Endothelial cell of umbilical vein (primary cell): Measurements from ENCODE around the gene NSMCE1. TPM values are rescaled to one million over a fixed set of nuclear protein-coding genes. Genes with fewer than 3 reads are reported as not detected.

Experiments used
- BruUV-seq: library from RNA; stranded (reverse); fragments of 400-500 nt; replicated peaks from 2 replicates; lab custom pipeline; 2021; lab: Mats Ljungman, UMichigan
- CTCF ChIA-PET: fragments of 300-600, 350-600 bp; sonication (Branson Sonifier 250); formaldehyde crosslinking; loops from one replicate; lab custom pipeline; 2021; ENCODE audit warnings: antibody characterized with exemption, inconsistent platforms; lab: Charles Lee
- POLR2A ChIA-PET: fragments of 300-600, 350-600 bp; sonication (Branson Sonifier 250); formaldehyde crosslinking; loops from one replicate; lab custom pipeline; 2021; ENCODE audit warnings: antibody characterized with exemption, inconsistent platforms; lab: Charles Lee
- DNase-seq: peaks from one replicate; pipeline ENCODE4 v3.0.0-alpha.2; 2011; ENCODE audit warnings: low read depth, low spot score
- FAIRE-seq: peaks from 2 replicates; lab custom pipeline; 2011; peaks lifted over from hg19 to GRCh38; lab: Jason Lieb, UNC
- H2AFZ ChIP-seq: 2 replicates; pipeline ENCODE4 v1.6.0; 2012; ENCODE audit warnings: low read depth, low read length, control low read depth, inconsistent platforms
- H3K27ac ChIP-seq: 2 replicates; pipeline ENCODE4 v1.5.1; 2011; ENCODE audit warnings: low read depth, mild to moderate bottlenecking, control low read depth, low read length, moderate library complexity; ENCODE audit not compliant: insufficient read depth
- H3K27me3 ChIP-seq, 2 experiments: 2 replicates each; pipeline versions ENCODE4 v1.6.0 to v1.6.1; 2011; ENCODE audit warnings: low read length in 2 of 2, mixed read lengths in 1 of 2; ENCODE audit not compliant: control insufficient read depth in 2 of 2, insufficient read depth in 2 of 2
- H3K36me3 ChIP-seq, 2 experiments: 2 replicates in 1 of 2; 3 replicates in 1 of 2; pipeline ENCODE4 v1.5.1; 2011; ENCODE audit warnings: low read length in 2 of 2, mild to moderate bottlenecking in 1 of 2, moderate library complexity in 1 of 2; ENCODE audit not compliant: control insufficient read depth in 2 of 2, insufficient read depth in 2 of 2; ENCODE audit errors: extremely low read depth in 1 of 2
- H3K4me1 ChIP-seq: 3 replicates; pipeline ENCODE4 v1.5.1; 2011; ENCODE audit warnings: mild to moderate bottlenecking, low read length; ENCODE audit not compliant: control insufficient read depth, insufficient read depth; ENCODE audit errors: extremely low read depth
- H3K4me2 ChIP-seq: 2 replicates; pipeline ENCODE4 v1.6.1; 2011; ENCODE audit warnings: low read length, control low read depth, mixed read lengths; ENCODE audit not compliant: insufficient read depth
- H3K4me3 ChIP-seq, 3 experiments: fragments of 200-600 bp in 1 of 3; sonication (generic), shearing (Covaris generic) in 1 of 3; replicated peaks in 1 of 3; 2 replicates each; pipeline ENCODE4 v1.5.1; 2011 to 2016; ENCODE audit warnings: control low read depth in 3 of 3, low read length in 3 of 3, mild to moderate bottlenecking in 2 of 3, inconsistent platforms in 1 of 3, low read depth in 1 of 3, moderate library complexity in 1 of 3; ENCODE audit not compliant: insufficient read depth in 1 of 3
- H3K79me2 ChIP-seq: 2 replicates; pipeline ENCODE4 v1.6.0; 2012; ENCODE audit warnings: low read length, inconsistent platforms; ENCODE audit not compliant: control insufficient read depth, insufficient read depth
- H3K9ac ChIP-seq: replicated peaks from 2 replicates; pipeline ENCODE3; 2011; ENCODE audit warnings: low read length, control low read depth; ENCODE audit not compliant: insufficient read depth; ENCODE audit errors: extremely low read depth
- H3K9me1 ChIP-seq: replicated peaks from 3 replicates; pipeline ENCODE4 v1.6.0; 2011; ENCODE audit warnings: mild to moderate bottlenecking, low read length; ENCODE audit not compliant: control insufficient read depth, insufficient read depth; ENCODE audit errors: extremely low read depth
- H3K9me3 ChIP-seq: replicated peaks from 2 replicates; pipeline ENCODE4 v1.5.1; 2012; ENCODE audit warnings: low read length, inconsistent platforms; ENCODE audit not compliant: control insufficient read depth, insufficient read depth
- H4K20me1 ChIP-seq: replicated peaks from 2 replicates; pipeline ENCODE3; 2011; ENCODE audit warnings: mild to moderate bottlenecking, low read length; ENCODE audit not compliant: control insufficient read depth, insufficient read depth; ENCODE audit errors: extremely low read depth
- EZH2 ChIP-seq: IDR thresholded peaks from 2 replicates; pipeline ENCODE4 v1.6.1; 2012; ENCODE audit warnings: borderline replicate concordance, low read depth, mild to moderate bottlenecking, moderate library complexity, low read length, inconsistent platforms; ENCODE audit not compliant: severe bottlenecking
- FOS ChIP-seq: IDR thresholded peaks from 2 replicates; pipeline ENCODE4 v1.6.1; 2011; ENCODE audit warnings: mild to moderate bottlenecking, low read length, moderate library complexity, borderline replicate concordance; ENCODE audit not compliant: insufficient read depth
- GATA2 ChIP-seq: IDR thresholded peaks from 2 replicates; pipeline ENCODE4 v1.7.0; 2011; ENCODE audit warnings: low read depth, mild to moderate bottlenecking, moderate library complexity, mixed read lengths, low read length; ENCODE audit not compliant: insufficient read length, insufficient read depth
- JUN ChIP-seq: IDR thresholded peaks from 2 replicates; pipeline ENCODE4 v1.6.1; 2011; ENCODE audit warnings: borderline replicate concordance, low read depth; ENCODE audit not compliant: insufficient read length, insufficient read depth
- MAX ChIP-seq: IDR thresholded peaks from 2 replicates; pipeline ENCODE4 v1.6.1; 2011; ENCODE audit not compliant: insufficient read depth, insufficient read length
- MYC ChIP-seq: IDR thresholded peaks from one replicate; pipeline ENCODE4 v1.6.1; 2011; ENCODE audit warnings: mild to moderate bottlenecking, low read depth, low read length
- POLR2A ChIP-seq: IDR thresholded peaks from 2 replicates; pipeline ENCODE4 v1.6.1; 2012; ENCODE audit warnings: low read depth, mild to moderate bottlenecking, control low read depth, low read length
- POLR2AphosphoS5 ChIP-seq: IDR thresholded peaks from 2 replicates; pipeline ENCODE4 v1.6.1; 2012; ENCODE audit warnings: low read depth, mild to moderate bottlenecking, control low read depth, low read length, moderate library complexity; ENCODE audit not compliant: insufficient read depth
- dilution Hi-C: fragments of 300-500 bp; cut with MboI; formaldehyde crosslinking; loops from one replicate; pipeline ENCODE4 v1.15.0; 2019; ENCODE audit warnings: low sequenced_read_pairs; ENCODE audit not compliant: extremely low pct_ligation_motif_present
- intact Hi-C: fragments of 100-400 bp; cut with micrococcal nuclease; formaldehyde crosslinking; loops from one replicate; pipeline ENCODE4 v1.10.0; 2022
- polyA plus RNA-seq, 4 experiments: library from polyadenylated mRNA; depleted of rRNA in 3 of 4; stranded (reverse) in 3 of 4; unstranded in 1 of 4; fragments of >200 nt; gene quantifications; 2 replicates each; pipeline versions ENCODE4 v1.2.1 to v1.2.3, GENCODE V29; 2011 to 2012; ENCODE audit warnings: missing spikeins in 1 of 4
- total RNA-seq: library from RNA; stranded (reverse); gene quantifications from 2 replicates; pipeline ENCODE4 v1.2.3, GENCODE V29; 2021
- TF ChIP-seq, protein P1 (sequence below), 2 donors: IDR thresholded peaks; 1 replicate in 1 of 2; 2 replicates in 1 of 2; pipeline ENCODE4 v1.5.1; 2011; ENCODE audit warnings: low read length in 2 of 2, mild to moderate bottlenecking in 2 of 2, moderate library complexity in 2 of 2, control low read depth in 1 of 2, inconsistent platforms in 1 of 2, low read depth in 1 of 2; ENCODE audit not compliant: insufficient read depth in 1 of 2; ENCODE audit errors: extremely low read depth in 1 of 2

The NSMCE1 gene
- total and polyA plus RNA-seq, 2 donors (not counting 3 experiments of a cell fraction or from before 2014, with no cell fraction given), result 23.8 to 42.0 TPM

- Histone ChIP-seq H3K9ac (no peak overlapping the region), H3K9me1 (no peaks in the 10 kb centered on the region), H3K27me3 (no peaks in the 10 kb centered on the region), H2AFZ (no peak overlapping the region), H3K36me3 (peaks cover 2 to 5% of the 10 kb centered on the region in 2 experiments), H3K4me1 (no peaks in the 10 kb centered on the region), H3K9me3 (no peaks in the 10 kb centered on the region), H3K4me3 (no peak overlapping the region), H3K27ac (no peak overlapping the region), H3K79me2 (no peaks in the 10 kb centered on the region), H4K20me1 (no peaks in the 10 kb centered on the region), H3K4me2 (no peak overlapping the region)
- no peak for FAIRE-seq
- no peak for DNase-seq
- intact Hi-C loops, result no loop called here
- BruUV-seq, result no TSS peak
- no peak for TF ChIP-seq EZH2
- TF ChIP-seq, protein P1, sequence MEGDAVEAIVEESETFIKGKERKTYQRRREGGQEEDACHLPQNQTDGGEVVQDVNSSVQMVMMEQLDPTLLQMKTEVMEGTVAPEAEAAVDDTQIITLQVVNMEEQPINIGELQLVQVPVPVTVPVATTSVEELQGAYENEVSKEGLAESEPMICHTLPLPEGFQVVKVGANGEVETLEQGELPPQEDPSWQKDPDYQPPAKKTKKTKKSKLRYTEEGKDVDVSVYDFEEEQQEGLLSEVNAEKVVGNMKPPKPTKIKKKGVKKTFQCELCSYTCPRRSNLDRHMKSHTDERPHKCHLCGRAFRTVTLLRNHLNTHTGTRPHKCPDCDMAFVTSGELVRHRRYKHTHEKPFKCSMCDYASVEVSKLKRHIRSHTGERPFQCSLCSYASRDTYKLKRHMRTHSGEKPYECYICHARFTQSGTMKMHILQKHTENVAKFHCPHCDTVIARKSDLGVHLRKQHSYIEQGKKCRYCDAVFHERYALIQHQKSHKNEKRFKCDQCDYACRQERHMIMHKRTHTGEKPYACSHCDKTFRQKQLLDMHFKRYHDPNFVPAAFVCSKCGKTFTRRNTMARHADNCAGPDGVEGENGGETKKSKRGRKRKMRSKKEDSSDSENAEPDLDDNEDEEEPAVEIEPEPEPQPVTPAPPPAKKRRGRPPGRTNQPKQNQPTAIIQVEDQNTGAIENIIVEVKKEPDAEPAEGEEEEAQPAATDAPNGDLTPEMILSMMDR (IDR thresholded peaks at IDR 0.05; ENCODE audit: extremely low read depth in 1 of 2, insufficient read depth in 1 of 2, low read depth in 1 of 2, low read length in 2 of 2), result no peak
- no peak for TF ChIP-seq GATA2
- no peak for TF ChIP-seq POLR2AphosphoS5
- no peak for TF ChIP-seq FOS
- no peak for TF ChIP-seq MAX
- no peak for TF ChIP-seq POLR2A
- TF ChIP-seq JUN, result no peak
- TF ChIP-seq MYC, result no peak
- dilution Hi-C loops, result no loop called here
- ChIA-PET CTCF (interaction anchor here (2.4 kb wide), 1 partner anchor 31 kb away, joined by 5 read pairs; no protein-coding TSS in a partner anchor), POLR2A (no interaction called here)
Observed at GRCh38 chr16:27210174-27210573, 58.4 kb downstream of the NSMCE1 start.
